GM04504 (cell line): Measurements from ENCODE around the gene MYLK.

Experiments
- DNase-seq: peaks from one replicate; pipeline ENCODE4 v3.0.0-alpha.2; 2012; ENCODE audit warnings: low read depth

MYLK gene

DNA sequence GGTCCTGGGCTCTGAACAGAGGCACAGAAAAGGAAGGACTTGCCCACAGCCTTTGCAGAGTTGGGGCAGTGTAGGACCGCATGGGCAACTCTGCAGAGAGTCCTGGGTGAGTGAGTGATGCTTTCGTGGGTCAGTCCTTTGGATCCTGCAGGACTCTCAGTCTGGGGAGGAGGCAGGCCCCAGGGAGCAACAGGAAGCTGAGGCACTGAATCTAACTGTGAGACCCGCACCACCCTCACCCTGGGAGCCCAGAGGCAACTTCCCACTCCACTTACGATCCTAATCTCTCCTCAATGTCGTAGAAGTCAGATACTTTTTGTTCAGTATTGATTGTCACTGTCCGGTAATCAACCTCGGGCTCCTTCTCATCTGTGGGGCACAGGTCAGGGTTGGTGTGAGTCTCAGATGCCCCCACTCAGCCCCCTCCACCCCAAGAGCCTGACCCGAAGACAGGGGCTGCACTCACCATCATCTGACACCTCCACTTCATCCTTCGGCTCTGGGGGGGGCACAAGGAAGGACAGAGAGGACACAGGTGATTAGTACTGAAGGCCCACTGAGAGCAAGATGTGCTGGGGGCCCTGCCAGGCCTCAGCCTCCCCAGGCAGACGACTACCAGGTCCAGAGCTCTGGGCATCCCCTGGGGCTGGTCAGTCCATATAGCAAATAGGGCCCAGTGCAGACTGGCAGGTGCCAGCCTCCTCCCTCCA, 235.3 kb downstream of the MYLK start:
- DNase-seq: no peak

- DNase-seq: no peak
Observed at GRCh38 chr3:123644358-123644757, 239.8 kb downstream of the MYLK start.

GRCh38 chr3:123642957-123643330, 241.2 kb downstream of the MYLK start:
- DNase-seq: no peak

- DNase-seq: peak; percentile 76
Observed at GRCh38 chr3:123642182-123642956, 241.8 kb downstream of the MYLK start.

DNA sequence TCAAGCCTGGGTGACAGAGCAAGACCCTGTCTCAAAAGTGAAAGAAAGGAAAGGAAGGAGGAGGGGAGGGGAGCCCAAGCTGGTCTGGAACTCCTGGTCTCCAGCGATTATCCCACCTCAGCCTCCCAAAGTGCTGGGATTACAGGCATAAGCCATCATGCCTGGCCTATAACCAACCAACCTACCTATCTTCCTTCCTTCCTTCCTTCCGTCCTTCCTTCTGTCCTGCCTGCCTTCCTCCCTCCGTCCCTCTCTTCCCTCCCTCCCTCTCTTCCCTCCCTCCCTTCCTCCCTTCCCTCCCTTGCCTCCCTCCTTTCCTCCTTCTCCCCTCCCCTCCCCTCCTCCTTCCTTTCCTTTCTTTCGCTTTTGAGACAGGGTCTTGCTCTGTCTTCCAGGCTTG, 242.6 kb downstream of the MYLK start:
- DNase-seq: no peak

GRCh38 chr3:123640740-123641462, 243.2 kb downstream of the MYLK start:
- DNase-seq: no peak

DNA sequence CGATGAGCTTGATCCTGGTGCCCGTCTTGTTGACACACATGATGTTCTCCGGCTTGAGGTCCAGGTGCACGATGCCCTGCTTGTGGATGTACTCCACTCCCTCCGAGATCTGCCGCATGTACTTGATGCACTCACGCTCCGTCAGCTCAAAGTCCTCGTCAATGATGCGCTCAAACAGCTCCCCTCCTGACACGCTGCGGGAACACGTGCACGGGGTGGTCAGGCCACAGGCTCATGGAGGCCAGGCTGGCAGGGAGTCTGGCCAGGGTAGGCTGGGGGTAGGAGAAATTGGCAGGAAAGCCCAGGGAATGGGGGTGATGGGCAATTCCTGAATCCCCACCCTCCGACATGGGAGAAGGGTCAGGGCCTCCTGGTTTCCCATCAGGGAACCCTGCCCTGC, 243.8 kb downstream of the MYLK start:
- DNase-seq: no peak

DNA sequence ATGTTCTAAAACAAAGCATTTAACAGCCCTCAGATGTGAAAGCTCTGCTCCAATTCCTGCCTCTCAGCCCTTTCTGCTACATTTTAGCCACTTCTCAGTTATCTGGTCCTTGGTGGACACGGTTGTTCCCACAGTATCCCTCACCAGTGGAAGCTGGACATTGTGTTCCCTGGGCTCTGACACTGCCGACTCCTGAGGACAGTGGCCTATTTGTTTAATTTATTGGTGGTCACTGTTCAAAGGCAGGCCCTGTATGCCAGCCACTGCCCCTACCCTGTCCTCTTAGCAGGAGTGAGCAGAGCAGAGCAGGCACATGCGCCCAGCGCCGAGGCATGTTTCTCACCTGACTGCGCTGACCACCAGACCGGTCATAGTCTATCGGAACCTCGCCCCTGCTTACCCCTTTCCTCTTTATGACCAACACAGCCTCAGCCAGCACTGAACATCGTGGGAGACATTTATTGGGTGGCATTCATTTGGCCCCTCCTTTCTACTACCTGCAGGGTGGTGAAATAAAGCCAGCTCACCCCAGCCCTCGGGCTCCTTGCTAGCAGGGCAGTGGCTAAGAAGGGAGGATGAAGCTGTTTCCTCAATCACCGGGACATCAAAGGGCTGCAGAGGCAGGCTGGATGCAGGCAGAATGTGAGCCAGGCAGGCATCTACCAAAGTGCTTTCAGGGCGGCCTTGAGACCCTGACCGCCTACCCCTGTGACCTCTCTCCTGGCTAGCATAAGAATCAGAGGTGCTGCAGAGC, 245.0 kb downstream of the MYLK start:
- DNase-seq: no peak

DNA sequence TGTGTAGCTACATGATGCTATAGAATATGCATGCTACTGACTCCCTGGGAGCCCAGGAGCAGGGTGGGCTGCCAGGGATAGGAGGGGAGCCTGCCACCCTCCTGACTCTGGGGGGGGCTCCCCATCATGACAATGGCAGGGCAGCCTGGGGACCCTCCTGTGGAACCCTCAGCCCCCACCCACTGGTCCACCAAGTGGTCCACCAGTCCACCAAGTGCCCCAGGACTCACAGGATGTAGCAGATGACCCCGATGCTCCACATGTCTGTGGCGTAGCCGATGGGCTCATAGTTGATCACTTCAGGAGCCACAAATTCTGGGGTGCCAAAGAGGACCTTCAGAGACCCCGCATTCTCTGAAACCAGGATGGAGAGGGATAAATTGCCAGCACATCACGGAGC, 246.3 kb downstream of the MYLK start:
- DNase-seq: no peak

- DNase-seq: no peak
Observed at GRCh38 chr3:123637131-123637530, 247.0 kb downstream of the MYLK start.

- no peak for DNase-seq
Observed at GRCh38 chr3:123636431-123636841, 247.7 kb downstream of the MYLK start.

- no peak for DNase-seq
Observed at GRCh38 chr3:123635717-123636116, 248.4 kb downstream of the MYLK start.

DNA sequence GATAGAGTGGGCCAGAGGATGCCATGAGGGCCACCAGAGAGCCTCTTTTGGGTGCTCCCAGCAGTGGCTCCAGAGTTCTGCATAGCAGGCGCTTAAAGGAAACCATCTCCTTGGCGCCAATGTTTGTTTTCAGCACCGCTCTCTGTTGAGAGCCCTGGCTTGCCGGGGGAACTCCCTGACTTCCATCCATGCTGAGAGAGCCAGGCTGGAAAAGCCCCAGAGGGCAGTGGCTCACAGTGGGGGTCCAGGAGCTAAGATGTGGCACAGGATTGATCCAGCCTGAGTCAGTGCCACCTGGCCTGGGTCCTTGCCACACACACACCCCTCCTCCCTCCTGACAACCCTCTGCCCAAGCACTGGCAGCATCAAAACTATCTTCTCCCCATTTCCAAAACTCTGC, 248.9 kb downstream of the MYLK start:
- DNase-seq: no peak

DNA sequence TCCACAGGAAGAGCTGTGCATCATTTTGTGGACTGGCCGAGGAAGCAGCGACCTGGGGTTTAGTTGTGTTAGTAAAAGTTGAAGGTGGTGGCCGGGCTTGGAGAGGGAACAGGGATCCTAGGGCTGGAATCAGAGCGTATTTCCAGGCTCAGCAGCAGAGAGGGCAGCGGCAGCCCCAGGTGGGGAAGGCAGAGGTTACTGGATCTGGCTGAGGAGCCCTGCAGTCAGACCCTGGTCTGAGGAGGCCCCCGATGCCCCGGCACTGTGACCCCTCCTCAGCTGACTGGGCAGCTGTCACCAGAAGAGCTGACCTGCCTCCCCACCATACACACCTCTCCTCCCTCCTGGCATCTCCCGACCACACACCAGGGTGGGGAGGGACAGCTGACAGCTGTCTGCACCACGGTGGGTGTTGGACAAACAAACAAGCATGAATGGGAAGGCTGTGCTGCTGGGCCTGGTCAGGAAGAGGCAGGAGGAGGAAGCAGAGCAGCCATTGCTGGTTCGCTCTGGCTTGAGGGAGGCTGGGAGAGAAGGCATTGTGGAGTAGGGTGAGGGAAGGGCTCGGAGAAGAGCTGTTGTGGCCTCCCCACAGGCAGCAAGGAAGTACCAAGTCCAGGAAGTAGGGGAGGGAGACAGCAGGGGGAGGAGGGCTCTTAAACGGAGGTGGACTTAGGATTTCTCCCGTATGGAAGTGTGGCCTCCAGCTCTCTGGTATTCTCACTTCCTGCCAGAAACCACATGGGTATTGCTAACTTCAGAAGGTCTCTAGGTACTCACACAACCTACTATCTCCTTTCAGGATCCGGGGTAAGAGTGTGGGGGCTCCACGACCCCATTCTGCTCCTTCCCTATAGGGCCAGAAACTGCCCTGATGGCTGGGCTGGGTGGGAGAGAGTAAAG, 249.7 kb downstream of the MYLK start:
- no peak for DNase-seq

GRCh38 chr3:123633530-123633929, 250.6 kb downstream of the MYLK start:
- no peak for DNase-seq

DNA sequence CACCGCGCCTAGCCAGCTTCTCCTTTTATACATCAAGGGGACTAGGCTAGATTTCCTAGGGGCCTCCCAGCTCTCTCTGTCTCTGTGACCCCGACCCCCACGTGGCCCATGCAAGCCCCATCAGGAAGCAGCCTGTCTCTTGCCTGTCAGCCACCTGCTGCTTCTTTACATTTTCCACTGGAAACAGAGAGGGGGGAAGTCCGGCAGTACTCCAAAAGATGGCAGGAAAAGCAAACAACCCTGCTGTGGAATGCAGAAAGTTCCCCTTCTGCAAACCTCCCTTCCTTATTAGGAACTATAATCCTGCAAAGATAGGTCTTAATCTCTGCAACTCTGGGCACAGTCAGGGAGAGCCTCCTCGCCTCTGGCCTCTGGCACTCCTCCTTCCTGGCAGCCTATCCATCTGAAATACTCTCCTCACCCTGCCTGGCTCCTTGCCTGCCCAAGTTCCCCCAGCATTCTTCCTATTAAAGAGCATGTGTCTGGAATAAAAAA, 251.9 kb downstream of the MYLK start:
- DNase-seq: no peak

GRCh38 chr3:123629747-123630047, 254.4 kb downstream of the MYLK start:
- no peak for DNase-seq

DNA sequence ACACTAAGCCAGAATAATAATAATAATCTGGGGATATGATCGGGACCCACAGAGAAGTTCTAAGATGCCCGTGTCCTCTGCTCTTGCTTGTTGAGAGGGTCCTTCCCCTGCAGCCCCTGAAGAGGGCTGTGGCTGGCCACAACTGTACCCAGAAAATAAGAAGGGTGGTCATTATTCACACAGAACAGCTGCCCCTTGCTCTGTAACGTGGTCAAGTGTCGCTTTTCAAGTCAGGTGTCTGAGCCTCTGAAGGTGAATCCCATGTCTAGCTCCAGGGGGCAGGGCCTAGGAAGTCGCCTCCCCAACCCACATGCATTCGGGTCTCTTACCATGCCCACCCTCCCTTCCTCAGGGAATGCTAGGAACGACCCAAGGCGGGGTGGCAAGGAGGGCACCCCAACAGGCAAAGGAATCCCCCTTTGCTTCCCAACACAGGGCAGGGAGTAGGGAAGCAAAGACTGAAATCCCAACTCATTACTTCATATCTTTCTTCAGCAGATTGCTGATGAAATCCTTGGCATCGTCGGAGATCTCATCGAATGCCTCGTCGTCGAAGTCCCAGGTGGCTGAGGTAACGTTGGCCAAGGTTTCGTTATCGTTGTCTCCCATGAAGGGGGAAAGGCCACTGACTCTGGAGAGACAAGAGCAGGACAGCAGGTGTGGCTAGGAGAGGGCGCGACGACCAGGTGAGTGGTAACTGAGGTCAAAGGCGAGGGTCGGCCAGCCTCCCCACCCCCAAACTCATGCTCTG, 255.0 kb downstream of the MYLK start:
- DNase-seq: no peak

DNA sequence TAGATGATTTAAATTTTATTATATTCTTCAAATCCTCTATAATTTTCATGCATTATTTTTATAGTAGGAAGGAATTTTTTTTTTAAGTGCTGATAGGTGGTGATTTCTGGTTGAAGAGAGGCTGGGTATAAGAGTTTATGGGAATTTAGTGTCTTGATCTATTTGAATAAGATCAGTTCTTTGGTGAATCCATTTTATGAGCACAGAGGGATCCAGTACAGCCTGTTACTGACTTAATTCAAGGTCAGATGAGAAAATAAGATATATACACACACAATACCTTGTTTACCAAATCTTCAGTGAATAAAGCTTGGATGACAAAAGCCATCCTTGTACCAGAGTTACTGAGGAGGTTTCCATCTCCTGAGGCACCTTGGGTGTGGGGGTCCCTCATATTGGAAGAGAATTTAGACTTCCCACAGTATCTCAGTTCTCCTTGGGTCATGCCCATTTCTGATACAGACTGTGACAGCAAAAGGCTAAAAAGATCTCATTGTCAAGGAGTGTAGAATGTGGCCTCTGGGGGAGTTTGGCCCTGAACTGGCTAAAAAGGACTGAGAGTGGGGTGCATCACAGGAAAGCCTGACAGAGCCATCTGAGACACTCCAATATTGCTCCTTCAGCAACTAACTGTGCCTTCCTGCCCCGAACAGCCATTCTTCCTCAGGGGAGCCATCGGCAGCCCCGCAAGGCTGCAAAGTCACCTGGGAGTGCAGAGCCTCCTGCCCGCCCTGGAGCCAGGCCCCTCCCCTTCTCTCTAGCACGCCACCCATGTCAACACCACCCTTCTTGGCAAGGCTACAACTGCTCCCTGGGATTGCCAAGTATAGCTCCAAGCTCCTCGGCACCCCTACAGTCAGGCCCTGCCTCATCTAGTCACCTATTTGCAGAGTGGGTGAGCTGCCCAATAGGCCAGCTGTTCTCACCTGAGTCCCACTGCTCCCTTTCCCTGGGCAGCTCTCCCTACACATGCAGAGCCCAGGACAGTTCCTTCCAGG, 256.2 kb downstream of the MYLK start:
- DNase-seq: no peak
